Heart left ventricle (tissue), 13 donors: ENCODE results near the gene MRPL11.

Experiments used
- CTCF ChIP-seq, 12 donors: fragments of 200-600 bp; sonication (generic) in 4 of 12; IDR thresholded peaks; one replicate each; pipeline versions ENCODE4 v1.5.0 to v1.8.0; 2018 to 2022; ENCODE audit warnings: antibody characterized with exemption in 12 of 12, mild to moderate bottlenecking in 5 of 12
- POLR2A ChIP-seq, 2 donors: fragments of 450-650 bp; IDR thresholded peaks; one replicate each; pipeline ENCODE4 v1.6.1; 2017; ENCODE audit warnings: antibody characterized with exemption in 2 of 2, mild to moderate bottlenecking in 2 of 2, moderate library complexity in 2 of 2
- donor health status: ischemic (EF 13 %, LVEDD 7.1; RV severe dilation, severe dysfunction).
- donor health status: DM: no; HTN: yes; CAD: no.
- donor health status: DM: no; HTN: no; CAD: no.
- donor health status: ischemic (EF 25% LVEDD 6.9; RV normal size, moderate dysfunction).
- donor health status: ischemic (EF 25% LVEDD 5.7; RV mildly dilated, moderate dysfunction).
- donor health status: ischemic (EF 35%, LVEDD 5.7; RV mildly dilated, moderate dysfunction).
- donor health status: nonischemic (EF 11% LVEDD 7.7; RV severe dilation, severe dysfunction).
- donor health status: DM: yes; HTN: yes; CAD: no.
- donor health status: PGD.
- donor health status: ischemic (EF 29% LVEDD 5.4; RV normal size, mild dysfunction).
- donor health status: nonischemic (EF 23%, LVEDD 6.1; RV moderate dilation, normal function).

DNA sequence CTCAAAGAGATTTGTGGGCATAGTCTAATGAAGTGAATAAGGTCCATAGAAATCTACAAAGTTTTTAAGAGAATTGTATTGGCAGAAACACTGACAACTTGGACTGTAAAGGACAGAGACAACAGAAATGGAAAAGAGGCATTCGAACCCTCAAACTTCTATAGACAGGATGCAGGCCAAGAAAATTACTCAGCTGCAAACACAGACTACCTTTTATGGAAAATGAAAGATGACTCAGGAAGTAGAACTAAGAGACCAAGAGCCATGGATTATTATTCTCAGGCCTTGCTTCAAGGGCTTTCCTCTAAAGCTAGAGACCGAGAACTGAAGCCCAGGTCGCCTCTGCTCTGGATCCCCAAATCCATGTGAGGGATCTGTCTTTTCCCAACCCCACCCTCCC is 24.3 kb upstream of the MRPL11 start:
- TF ChIP-seq POLR2A (IDR thresholded peaks at IDR 0.05): no peak
- TF ChIP-seq CTCF (IDR thresholded peaks at IDR 0.05): no peak
